Hepatocyte (in vitro differentiated cells): Measurements from ENCODE around the gene NCLN. TPM values are rescaled to one million over a fixed set of nuclear protein-coding genes. Genes with fewer than 3 reads are reported as not detected.
"Not testable (repeated sequence)": the region's sequence is repeated elsewhere in the genome, so short reads cannot be mapped to it uniquely, and the experiment has no call there.

ENCODE experiments used
- DNase-seq: peaks from one replicate; pipeline ENCODE4 v3.0.0-alpha.2; 2016; ENCODE audit warnings: low spot score
- H2AFZ ChIP-seq: fragments of 200-600 bp; sonication (generic); 2 replicates; pipeline ENCODE4 v1.6.0; 2016; ENCODE audit warnings: antibody characterized with exemption, mild to moderate bottlenecking
- H3K27ac ChIP-seq: fragments of 200-600 bp; sonication (generic); 2 replicates; pipeline ENCODE4 v1.5.1; 2016; ENCODE audit warnings: mild to moderate bottlenecking
- H3K27me3 ChIP-seq: fragments of 200-600 bp; sonication (generic); 2 replicates; pipeline ENCODE4 v1.6.1; 2016
- H3K36me3 ChIP-seq: fragments of 200-600 bp; sonication (generic); replicated peaks from 2 replicates; pipeline ENCODE4 v1.5.1; 2016; ENCODE audit warnings: low read depth; ENCODE audit not compliant: insufficient read depth
- H3K4me1 ChIP-seq: fragments of 200-600 bp; sonication (generic); 2 replicates; pipeline ENCODE4 v1.5.1; 2016; ENCODE audit warnings: mild to moderate bottlenecking, moderate library complexity; ENCODE audit not compliant: insufficient read depth
- H3K4me2 ChIP-seq: fragments of 200-600 bp; sonication (generic); 2 replicates; pipeline ENCODE4 v1.6.0; 2016
- H3K4me3 ChIP-seq: fragments of 200-600 bp; sonication (generic); 2 replicates; pipeline ENCODE4 v1.5.1; 2016; ENCODE audit warnings: mild to moderate bottlenecking
- H3K79me2 ChIP-seq: fragments of 200-600 bp; sonication (generic); 2 replicates; pipeline ENCODE4 v1.6.0; 2017; ENCODE audit warnings: mild to moderate bottlenecking
- H3K9me2 ChIP-seq: fragments of 200-600 bp; sonication (generic); replicated peaks from 2 replicates; pipeline ENCODE4 v1.6.0; 2017; ENCODE audit warnings: mild to moderate bottlenecking; ENCODE audit not compliant: insufficient read depth
- H3K9me3 ChIP-seq: fragments of 200-600 bp; sonication (generic); 2 replicates; pipeline ENCODE4 v1.5.1; 2016; ENCODE audit warnings: low read depth, mild to moderate bottlenecking
- H4K20me1 ChIP-seq: fragments of 200-600 bp; sonication (generic); 2 replicates; pipeline ENCODE4 v1.6.0; 2016; ENCODE audit warnings: mild to moderate bottlenecking; ENCODE audit not compliant: insufficient read depth, poor library complexity, severe bottlenecking
- EZH2 ChIP-seq: fragments of 200-600 bp; sonication (generic); IDR thresholded peaks from 2 replicates; pipeline ENCODE4 v1.6.1; 2016; ENCODE audit warnings: antibody characterized with exemption, mild to moderate bottlenecking, borderline replicate concordance
- EZH2phosphoT487 ChIP-seq: fragments of 200-600 bp; sonication (generic); IDR thresholded peaks from one replicate; pipeline ENCODE4 v1.6.1; 2018; ENCODE audit warnings: antibody characterized with exemption, mild to moderate bottlenecking, low read depth, moderate library complexity; ENCODE audit not compliant: unreplicated experiment, severe bottlenecking
- WGBS: methylation state at CpG from one replicate; pipeline ENCODE4 v1.1.6; 2016; ENCODE audit warnings: low lambda C conversion rate; ENCODE audit errors: missing lambda C conversion rate; 5-methylcytosine and 5-hydroxymethylcytosine counted together
- polyA plus RNA-seq: library from polyadenylated mRNA; unstranded; fragments of >200 nt; fragmentation: Nextera tagmentation; extraction: Ambion mirVana; gene quantifications from 2 replicates; pipeline ENCODE4 v1.2.1, GENCODE V29; 2016
- total RNA-seq: library from RNA; depleted of rRNA; stranded (reverse); fragments of >200 nt; gene quantifications from 2 replicates; pipeline ENCODE4 v1.2.3, GENCODE V29; 2014
- TF ChIP-seq, protein P1 (sequence below): fragments of 200-600 bp; sonication (generic); IDR thresholded peaks from 2 replicates; pipeline ENCODE4 v1.5.1; 2016; ENCODE audit warnings: antibody characterized with exemption, mild to moderate bottlenecking; ENCODE audit not compliant: poor library complexity

The NCLN gene
- total and polyA plus RNA-seq, 2 experiments from 2014 or later, result 44.9 to 94.2 TPM

DNA sequence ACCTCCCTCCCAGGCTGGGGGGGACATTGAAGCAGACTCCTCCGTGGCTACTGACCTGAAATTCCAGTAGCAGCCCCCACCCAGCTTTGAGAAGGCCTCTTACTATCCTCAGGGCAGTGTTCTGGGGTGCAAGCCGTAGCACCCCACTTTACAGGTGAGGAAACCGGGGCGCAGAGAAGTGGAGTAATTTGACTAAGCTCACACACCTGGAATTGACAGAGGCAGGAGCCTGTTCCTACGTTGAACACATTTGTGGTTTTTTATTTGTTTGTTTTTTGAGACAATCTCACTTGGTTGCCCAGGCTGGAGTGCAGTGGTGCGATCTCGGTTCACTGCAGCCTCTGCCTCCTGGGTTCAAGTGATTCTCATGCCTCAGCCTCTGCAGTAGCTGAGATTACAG is 21.8 kb upstream of the NCLN start:
- no peak for DNase-seq
- H3K27me3 ChIP-seq, result no peaks in the 10 kb centered on the region
- TF ChIP-seq, protein P1, sequence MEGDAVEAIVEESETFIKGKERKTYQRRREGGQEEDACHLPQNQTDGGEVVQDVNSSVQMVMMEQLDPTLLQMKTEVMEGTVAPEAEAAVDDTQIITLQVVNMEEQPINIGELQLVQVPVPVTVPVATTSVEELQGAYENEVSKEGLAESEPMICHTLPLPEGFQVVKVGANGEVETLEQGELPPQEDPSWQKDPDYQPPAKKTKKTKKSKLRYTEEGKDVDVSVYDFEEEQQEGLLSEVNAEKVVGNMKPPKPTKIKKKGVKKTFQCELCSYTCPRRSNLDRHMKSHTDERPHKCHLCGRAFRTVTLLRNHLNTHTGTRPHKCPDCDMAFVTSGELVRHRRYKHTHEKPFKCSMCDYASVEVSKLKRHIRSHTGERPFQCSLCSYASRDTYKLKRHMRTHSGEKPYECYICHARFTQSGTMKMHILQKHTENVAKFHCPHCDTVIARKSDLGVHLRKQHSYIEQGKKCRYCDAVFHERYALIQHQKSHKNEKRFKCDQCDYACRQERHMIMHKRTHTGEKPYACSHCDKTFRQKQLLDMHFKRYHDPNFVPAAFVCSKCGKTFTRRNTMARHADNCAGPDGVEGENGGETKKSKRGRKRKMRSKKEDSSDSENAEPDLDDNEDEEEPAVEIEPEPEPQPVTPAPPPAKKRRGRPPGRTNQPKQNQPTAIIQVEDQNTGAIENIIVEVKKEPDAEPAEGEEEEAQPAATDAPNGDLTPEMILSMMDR, result no peak
- no peaks in the 10 kb centered on the region for H3K79me2 ChIP-seq
- no peak overlapping the region for H3K4me3 ChIP-seq
- H3K4me1 ChIP-seq, result no peaks in the 10 kb centered on the region
- H4K20me1 ChIP-seq, result no peaks in the 10 kb centered on the region
- no peaks in the 10 kb centered on the region for H3K9me2 ChIP-seq
- H3K27ac ChIP-seq, result no peak overlapping the region
- no peak overlapping the region for H3K4me2 ChIP-seq
- H3K9me3 ChIP-seq, result no peaks in the 10 kb centered on the region
- WGBS, result 69% methylated on average over 7 of the region's 7 CpGs
- no peak overlapping the region for H2AFZ ChIP-seq
- no peaks in the 10 kb centered on the region for H3K36me3 ChIP-seq

DNA sequence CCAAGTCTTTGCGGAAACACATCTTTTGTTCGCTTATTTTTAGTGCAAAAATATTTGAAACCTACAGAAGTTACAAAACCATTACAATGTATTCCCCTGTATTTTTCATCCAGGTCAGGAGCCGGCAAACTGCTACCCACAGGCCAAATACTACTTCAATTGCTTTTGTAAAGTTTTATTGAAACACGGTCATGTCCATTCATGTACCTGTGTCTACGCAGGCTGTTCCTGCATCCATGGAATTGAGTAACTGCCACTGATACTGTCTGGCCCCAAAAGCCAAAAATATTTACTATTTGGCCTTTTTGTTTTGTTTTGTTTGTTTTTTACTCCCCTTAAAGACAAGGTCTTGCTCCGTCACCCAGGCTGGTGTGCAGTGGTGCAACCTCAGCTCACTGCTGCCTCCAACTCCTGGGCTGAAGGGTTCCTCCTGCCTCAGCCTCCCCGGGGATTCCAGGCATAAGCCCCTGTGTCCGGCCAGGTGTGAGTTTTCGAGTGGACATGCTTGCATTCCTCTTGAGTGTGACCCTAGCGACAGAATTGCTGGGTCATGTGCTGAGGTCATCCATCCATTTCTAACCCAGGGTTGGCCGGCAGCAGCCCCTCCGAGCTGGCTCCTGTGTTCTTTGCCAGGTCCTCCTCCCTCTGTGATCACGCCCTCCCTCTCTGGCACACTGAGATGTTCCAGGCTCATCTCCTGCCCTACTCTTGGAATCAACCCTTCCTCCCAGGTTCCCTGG is 18.0 kb upstream of the NCLN start:
- Histone ChIP-seq H3K4me2 (no peak overlapping the region), H3K9me2 (no peaks in the 10 kb centered on the region), H3K36me3 (no peaks in the 10 kb centered on the region), H2AFZ (no peak overlapping the region), H3K27ac (no peak overlapping the region), H3K4me3 (no peak overlapping the region), H3K27me3 (no peaks in the 10 kb centered on the region), H3K9me3 (no peaks in the 10 kb centered on the region), H3K79me2 (no peaks in the 10 kb centered on the region), H3K4me1 (no peaks in the 10 kb centered on the region), H4K20me1 (no peaks in the 10 kb centered on the region)
- DNase-seq, result no peak
- 78% methylated on average over 13 of the region's 13 CpGs for WGBS
- no peak for TF ChIP-seq EZH2
- no peak for TF ChIP-seq EZH2phosphoT487
- TF ChIP-seq, protein P1, result no peak

- no peaks in the 10 kb centered on the region for H3K9me3 ChIP-seq
- no peak overlapping the region for H3K4me2 ChIP-seq
- H3K79me2 ChIP-seq, result no peaks in the 10 kb centered on the region
- H4K20me1 ChIP-seq, result no peaks in the 10 kb centered on the region
- H3K27ac ChIP-seq, result no peak overlapping the region
- no peaks in the 10 kb centered on the region for H3K9me2 ChIP-seq
- no peaks in the 10 kb centered on the region for H3K4me1 ChIP-seq
- H3K36me3 ChIP-seq, result no peaks in the 10 kb centered on the region
- no peak overlapping the region for H2AFZ ChIP-seq
- TF ChIP-seq EZH2phosphoT487, result no peak
- TF ChIP-seq EZH2, result no peak
- TF ChIP-seq, protein P1, result no peak
- WGBS, result 87% methylated on average over 12 of the region's 15 CpGs
- H3K27me3 ChIP-seq, result no peaks in the 10 kb centered on the region
- no peak overlapping the region for H3K4me3 ChIP-seq
- DNase-seq, result peak; percentile 8
These were observed 13.6 kb upstream of the NCLN start for GRCh38 chr19:3171894-3172672.

DNA sequence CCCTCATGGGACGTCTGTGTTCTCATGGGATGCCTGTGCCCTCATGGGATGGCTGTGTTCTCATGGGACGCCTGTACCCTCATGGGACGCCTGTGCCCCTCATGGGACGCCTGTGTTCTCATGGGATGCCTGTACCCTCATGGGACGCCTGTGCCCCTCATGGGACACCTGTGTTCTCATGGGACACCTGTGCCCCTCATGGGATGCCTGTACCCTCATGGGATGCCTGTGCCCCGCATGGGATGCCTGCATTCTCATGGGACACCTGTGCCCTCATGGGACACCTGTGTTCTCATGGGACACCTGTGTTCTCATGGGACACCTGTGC is 13.1 kb upstream of the NCLN start:
- H2AFZ ChIP-seq, H3K9me2 ChIP-seq, H3K4me2 ChIP-seq, H3K4me1 ChIP-seq, DNase-seq, H3K79me2 ChIP-seq, H3K27ac ChIP-seq, H3K27me3 ChIP-seq, H3K36me3 ChIP-seq, H3K4me3 ChIP-seq, H3K9me3 ChIP-seq, H4K20me1 ChIP-seq: not testable (repeated sequence)
- 73% methylated on average over 6 of the region's 6 CpGs for WGBS
